PFSK-1 (cell line): ENCODE results near the gene PRKAR1B.

Source experiments
- FOXP2 ChIP-seq: optimal IDR thresholded peaks from 2 replicates; pipeline ENCODE3; 2011; ENCODE audit warnings: borderline replicate concordance, control low read depth, inconsistent platforms; ENCODE audit not compliant: insufficient read depth; ENCODE audit errors: extremely low read length, extremely low read depth
- POLR2AphosphoS5 ChIP-seq: IDR thresholded peaks from 2 replicates; pipeline ENCODE4 v1.6.1; 2012; ENCODE audit warnings: low read depth, mild to moderate bottlenecking, control low read depth, low read length, moderate library complexity
- REST ChIP-seq, 2 experiments: IDR thresholded peaks; 2 replicates each; pipeline versions ENCODE4 v1.6.1 to v1.8.0; 2011 to 2012; ENCODE audit warnings: low read depth in 2 of 2, low read length in 2 of 2, control low read depth in 1 of 2, inconsistent platforms in 1 of 2, mild to moderate bottlenecking in 1 of 2, moderate library complexity in 1 of 2; ENCODE audit not compliant: insufficient read depth in 1 of 2
- SIN3A ChIP-seq: IDR thresholded peaks from 2 replicates; pipeline ENCODE4 v1.6.1; 2012; ENCODE audit warnings: mild to moderate bottlenecking, low read length, moderate library complexity, borderline replicate concordance; ENCODE audit not compliant: insufficient read depth
- TAF1 ChIP-seq: IDR thresholded peaks from 2 replicates; pipeline ENCODE4 v1.6.1; 2012; ENCODE audit warnings: low read length, control low read depth, borderline replicate concordance; ENCODE audit not compliant: insufficient read depth

Gene PRKAR1B

GRCh38 chr7:732556-732955 lies 5.5 kb upstream of the PRKAR1B start:
- TF ChIP-seq REST (IDR thresholded peaks at IDR 0.05; ENCODE audit: insufficient read depth in 1 of 2, low read depth in 2 of 2, low read length in 2 of 2), result no peak

DNA sequence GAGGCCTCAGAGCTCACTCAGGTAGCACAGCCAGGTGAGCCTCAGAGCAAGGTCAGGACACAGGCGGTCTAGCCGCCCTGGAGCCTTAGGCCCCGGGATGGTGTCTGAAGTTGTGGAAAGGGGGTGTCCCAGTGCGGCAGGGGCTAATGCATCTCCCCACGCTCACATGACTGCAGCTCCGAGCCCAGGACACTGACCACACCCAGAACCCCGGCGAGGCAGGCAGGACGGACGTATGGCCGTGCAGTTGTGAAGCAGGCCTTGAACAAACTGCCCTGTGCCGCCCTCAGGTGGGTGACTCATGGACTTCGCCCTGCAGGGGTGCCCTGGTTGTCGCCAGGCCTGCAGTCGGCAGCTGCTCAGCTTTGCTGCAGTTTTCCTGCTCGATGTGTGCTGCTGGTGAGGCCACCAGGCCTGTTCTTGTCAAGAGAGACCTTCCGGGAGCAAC lies 5.0 kb upstream of the PRKAR1B start:
- no peak for TF ChIP-seq TAF1
- no peak for TF ChIP-seq REST (IDR thresholded peaks at IDR 0.05; ENCODE audit: insufficient read depth in 1 of 2, low read depth in 2 of 2, low read length in 2 of 2)
- TF ChIP-seq POLR2AphosphoS5, result no peak
- no peak for TF ChIP-seq SIN3A
- no peak for TF ChIP-seq FOXP2

GRCh38 chr7:731440-732085 lies 4.5 kb upstream of the PRKAR1B start:
- no peak for TF ChIP-seq TAF1
- TF ChIP-seq FOXP2, result no peak
- no peak for TF ChIP-seq SIN3A
- no peak for TF ChIP-seq POLR2AphosphoS5
- TF ChIP-seq REST (IDR thresholded peaks at IDR 0.05; ENCODE audit: insufficient read depth in 1 of 2, low read depth in 2 of 2, low read length in 2 of 2), result no peak

GRCh38 chr7:730501-731439 lies 3.7 kb upstream of the PRKAR1B start:
- TF ChIP-seq TAF1 (no peak), POLR2AphosphoS5 (no peak), SIN3A (no peak), REST (IDR thresholded peaks at IDR 0.05; ENCODE audit: insufficient read depth in 1 of 2, low read depth in 2 of 2, low read length in 2 of 2) (no peak)
